HG02798 (cell line): ENCODE measurements around the gene ACOX3.
"Not testable (repeated sequence)": the region's sequence is repeated elsewhere in the genome, so short reads cannot be mapped to it uniquely, and the experiment has no call there.

Experiments used
- ATAC-seq: cut with Tn5 transposase; IDR thresholded peaks from one replicate; pipeline ENCODE4 v1.9.1; 2021; ENCODE audit warnings: mild to moderate bottlenecking; ENCODE audit not compliant: unreplicated experiment, poor library complexity

The ACOX3 gene

DNA sequence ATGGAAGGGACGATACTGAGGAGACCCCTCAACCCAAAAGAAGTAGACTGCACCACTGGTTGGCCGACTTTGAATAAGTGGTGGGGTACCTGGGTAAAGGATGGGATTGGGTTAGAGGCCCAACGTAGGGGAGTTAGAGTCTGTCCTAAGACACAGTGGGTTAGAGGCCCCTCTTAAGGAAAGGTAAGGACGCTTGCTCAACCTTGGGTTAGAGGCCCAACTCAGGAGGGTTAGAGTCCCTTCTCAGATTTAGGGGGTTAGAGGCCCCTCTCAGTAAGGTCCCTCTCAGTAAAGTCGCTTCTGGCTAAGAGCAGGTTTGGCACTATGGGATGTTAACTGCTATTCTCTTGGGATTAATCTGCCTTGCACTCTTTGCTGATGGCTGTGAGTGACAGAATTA lies 81.3 kb downstream of the ACOX3 start:
- no peak for ATAC-seq

DNA sequence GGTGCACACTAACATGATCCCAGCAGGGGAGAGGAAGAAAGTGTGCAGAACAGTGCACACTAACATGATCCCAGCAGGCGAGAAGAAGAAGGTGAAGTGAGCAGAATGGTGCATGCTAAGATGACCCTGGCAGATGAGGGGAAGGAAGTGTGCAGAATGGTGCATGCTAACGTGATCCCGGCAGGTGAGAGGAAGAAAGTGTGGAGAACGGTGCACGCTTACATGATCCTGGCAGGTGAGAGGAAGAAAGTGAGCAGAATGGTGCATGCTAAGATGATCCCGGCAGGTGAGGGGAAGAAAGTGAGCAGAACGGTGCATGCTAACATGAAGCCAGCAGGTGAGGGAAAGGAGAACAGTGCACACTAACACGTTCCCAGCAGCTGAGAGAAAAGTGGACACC lies 83.7 kb downstream of the ACOX3 start:
- no peak for ATAC-seq

DNA sequence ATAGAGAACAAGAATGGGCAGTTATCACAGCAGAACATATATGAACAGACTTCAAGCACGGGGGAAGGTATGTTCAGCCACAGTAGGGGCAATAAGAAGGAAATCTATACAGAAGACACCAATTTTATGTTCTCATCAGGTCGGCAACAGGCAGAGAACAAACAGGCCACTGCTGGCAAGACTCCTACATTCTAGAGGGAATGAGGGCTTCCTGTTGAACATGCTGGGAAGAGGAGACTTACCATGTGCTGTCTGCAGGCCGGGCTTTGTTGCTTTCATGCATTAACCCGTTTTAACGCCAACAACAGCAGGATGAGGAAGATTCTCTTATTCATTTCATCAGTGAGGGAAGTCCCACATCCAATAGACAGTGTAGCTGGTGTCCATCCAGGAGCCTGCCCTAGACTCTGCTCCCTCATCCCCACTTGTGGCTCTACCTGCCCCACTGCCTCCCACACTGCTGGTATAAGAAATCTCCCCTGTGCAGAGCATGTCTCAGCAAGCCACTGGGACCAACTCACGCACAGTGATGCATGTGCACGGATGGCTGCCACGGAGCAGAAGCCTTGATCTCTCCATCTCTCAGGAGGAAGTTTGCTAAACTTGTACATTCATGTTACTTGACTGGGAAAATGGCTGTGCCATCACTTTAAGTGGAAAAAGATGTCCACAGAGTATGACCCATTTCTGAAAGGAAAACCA lies 84.5 kb downstream of the ACOX3 start:
- ATAC-seq, result no peak

DNA sequence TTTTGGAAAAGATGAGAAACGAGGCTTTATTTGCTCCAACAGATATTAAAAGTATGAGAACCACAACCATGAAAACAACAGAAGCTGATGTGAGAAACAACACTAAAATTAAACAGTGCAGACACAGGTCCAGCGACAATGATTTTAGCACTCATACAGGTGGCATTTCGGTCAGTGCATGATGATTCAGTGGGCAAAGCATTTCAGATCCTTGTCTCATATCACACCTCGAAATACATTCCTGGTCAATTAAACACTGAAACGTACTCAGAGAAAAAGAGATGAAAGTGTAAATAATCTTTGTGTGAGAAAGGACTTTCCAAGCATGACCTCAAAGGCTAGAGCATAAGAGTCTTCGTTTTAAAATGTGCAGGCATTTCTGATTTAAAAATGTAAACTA lies 85.2 kb downstream of the ACOX3 start:
- ATAC-seq, result no peak

DNA sequence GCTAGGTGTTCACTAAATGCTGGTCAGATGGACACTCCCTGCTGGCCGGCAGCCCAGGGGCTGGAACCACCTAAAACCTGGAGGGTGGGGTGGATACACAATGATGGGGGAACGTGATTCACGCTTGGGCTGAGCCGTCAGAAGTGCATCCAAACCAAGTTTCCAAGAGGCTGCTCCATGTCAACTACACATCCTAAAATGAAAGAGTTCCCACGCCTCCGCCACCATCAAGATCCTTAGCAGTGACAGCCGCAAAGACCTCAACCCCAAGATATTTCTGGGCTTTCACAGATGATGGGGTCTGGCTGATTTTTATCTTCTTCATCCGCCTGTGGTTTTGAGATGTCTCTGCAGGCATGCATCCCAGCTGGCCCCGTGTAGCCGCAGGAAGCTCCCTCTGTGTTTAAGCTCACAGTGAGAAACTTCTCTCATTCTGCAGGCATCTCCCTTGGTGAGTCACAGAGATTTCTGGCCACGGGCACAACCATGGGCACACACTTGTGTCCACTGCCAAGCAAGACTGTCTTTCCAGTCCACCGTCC lies 86.5 kb downstream of the ACOX3 start:
- no peak for ATAC-seq

DNA sequence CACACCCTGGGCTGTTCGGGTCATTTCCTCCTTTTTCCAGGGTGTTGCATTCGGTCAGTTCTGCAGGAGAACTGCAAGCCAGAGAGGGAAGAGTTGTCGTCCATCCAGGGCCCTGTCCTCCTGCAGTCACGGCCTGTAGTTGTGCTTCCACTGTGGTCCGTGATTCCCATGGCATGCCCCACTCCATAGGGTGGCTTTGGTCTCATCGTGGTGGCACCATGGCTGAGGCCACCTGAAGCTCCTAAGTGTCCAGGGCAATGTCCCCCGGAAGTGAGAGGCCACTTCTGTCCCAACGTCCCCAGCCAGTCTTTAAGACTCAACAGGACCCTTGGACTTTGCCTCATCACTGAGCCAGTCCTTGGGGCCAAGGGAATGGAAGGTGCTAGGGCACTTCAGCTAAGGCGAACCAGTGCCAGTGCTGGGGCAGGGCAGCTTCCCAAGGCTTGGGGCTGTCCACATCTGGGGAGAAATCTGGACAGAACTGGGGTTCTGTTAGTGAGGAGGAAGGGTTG lies 87.3 kb downstream of the ACOX3 start:
- ATAC-seq, result no peak

DNA sequence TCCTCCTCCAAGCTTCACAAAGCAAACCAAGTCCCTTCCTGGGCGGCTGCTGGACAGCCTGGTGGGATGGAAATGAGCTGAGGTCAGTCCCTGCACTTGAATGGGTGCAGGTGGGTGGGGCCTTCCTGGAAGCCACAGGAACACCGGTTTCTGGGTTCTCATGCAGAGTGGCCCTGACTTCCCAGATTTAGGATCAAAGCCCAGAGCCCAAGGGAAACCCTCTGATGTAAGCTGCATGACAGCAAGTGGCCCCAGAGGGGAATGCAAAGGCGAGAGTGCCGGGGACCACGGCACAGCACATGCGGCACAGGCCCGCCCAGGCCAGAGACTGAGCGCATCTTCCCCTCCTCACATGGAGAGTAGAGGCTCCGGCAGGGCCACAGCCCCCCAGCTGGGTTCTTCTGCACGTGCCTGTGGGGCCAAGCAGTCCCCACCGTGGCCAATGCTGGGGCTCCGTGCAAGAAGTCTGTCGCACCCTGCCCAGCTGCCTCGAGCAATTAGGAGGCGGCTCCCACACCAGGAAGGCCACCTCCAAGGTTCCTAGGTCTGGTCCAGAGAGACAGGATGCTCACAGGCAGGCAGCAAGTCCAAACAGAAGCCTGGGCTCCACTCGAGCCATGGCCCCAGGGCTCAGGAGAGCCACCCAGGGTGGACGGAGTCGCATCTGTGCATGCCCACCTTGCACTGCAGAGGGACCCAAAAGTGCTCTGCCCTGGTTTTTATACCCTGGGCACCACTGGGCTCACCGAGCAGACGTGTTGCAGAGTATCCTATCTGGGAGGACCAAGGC lies 88.0 kb downstream of the ACOX3 start:
- no peak for ATAC-seq

DNA sequence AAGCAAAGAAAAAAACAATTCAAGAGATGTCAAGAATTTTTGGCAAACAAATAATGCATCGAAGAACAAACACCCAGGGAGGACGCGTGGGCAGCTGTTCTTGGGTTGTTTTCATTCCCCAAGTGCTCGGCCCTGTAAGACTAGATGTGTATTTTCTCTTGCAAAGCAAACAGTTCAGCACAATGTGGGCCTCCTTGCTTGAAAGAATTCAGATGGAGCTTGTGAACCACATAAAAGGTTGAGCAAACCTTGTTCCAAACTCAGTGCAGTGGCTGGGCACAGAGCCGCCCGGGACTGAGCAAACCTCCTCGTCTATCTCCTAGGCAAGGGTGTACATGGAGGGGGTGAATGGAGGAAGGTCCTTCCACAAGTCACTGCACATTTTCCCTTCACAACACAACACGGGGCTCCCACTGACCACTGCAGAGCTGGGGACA lies 88.6 kb downstream of the ACOX3 start:
- ATAC-seq, result no peak

DNA sequence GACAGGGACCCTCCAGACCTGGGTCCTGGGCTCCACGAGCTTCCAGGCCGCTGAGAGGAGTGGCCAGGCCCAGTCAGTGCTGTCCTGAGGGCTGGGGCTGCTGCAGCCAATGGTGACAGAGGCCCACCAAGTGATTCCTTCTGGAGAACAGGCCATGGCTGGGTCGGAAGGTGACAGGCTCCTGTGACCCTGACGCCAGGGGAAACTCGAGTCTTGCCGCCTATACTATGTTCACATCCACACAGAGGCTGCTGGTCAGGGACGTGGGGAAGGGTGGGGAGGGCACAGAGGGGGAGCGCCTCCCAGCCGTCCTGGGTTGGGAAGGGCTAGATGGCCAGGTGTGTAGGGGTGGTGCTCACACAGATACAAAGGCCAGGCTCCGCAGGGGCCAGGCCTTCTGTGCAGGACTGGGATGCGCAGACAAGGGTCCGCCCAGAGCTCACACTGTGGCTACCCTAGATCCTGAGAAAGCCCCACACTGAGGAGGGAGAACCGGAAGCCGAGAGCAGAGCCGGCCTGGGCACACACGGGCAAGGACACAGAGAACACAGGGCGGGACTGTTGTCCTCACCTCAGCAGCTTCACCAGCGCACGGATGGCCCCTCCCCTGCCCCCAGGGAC lies 89.6 kb downstream of the ACOX3 start:
- no peak for ATAC-seq

DNA sequence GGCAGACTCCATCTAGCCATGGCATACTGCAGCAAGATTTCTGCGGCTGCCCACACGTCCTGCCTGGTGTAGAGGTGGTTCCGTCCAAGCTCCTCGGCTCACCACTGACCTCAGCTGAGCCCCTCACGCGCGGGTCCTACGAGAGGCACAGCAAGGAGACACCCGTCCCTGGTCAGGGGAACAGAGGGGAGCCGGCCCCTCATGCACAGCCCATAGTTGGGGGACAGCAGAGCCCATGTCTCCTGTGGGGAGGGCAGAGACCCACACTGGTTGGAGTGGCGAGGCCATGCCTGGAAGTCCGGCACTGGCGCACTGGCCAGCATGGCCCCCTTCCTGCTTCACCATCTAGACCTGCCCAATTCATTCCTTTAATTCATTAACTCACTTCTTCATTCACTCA lies 90.2 kb downstream of the ACOX3 start:
- ATAC-seq, result no peak

DNA sequence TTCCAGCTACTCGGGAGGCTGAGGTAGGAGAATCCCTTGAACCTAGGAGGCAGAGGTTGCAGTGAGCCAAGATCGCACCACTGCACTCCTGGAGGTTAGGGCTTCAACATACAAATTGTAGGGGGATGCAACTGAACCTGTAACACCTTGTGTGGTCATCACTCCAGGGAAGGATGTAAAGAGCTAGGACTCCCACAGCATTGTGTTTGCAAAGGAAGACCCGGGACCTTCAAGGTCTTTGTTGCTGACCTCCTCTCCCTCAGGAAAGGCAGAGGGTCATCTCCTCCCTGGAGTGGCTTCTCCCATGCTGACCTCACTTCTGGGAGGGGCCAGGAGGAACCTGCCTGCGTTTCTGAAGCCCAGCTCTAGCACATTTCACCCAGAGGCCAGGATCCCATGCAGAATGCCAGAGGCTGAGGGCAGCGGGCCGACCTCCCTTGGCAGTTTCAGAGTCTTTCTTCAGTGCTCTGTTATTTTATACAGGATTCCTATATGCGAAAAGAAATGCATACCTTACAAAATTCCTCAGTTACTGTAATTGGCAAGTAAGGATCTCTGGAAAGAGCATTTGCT lies 90.8 kb downstream of the ACOX3 start:
- no peak for ATAC-seq

DNA sequence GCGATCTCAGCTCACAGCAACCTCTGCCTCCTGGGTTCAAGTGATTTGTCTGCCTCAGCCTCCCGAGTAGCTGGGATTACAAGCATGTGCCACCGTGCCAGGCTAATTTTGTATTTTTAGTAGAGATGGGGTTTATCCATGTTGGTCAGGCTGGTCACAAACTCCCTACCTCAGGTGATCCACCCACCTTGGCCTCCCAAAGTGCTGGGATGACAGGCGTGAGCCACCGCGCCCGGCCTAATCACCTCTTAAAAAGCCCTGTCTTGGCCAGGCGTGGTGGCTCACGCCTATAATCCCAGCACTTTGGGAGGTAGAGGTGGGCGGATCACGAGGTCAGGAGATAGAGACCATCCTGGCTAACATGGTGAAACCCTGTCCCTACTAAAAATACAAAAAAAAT lies 91.3 kb downstream of the ACOX3 start:
- ATAC-seq, result not testable (repeated sequence)

DNA sequence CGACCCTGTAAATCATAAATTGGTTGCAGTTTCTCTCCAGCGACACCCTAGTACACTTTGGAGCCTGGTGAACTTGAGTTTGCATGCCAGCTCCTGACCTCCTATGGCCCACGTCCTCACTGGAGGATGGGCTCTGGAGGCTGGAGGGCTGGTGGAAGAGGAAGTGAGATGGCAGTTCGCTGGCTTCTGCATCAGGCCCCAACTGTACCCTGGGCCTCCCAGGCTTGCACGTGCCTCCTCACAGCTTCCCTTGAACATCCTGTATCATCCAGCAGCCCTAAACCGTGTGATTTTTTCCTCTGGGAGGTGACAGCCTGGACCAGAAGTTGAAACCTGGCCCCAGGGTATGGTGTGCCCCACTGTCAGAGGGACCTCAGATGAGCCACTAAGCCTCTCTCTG lies 92.5 kb downstream of the ACOX3 start:
- ATAC-seq, result no peak

DNA sequence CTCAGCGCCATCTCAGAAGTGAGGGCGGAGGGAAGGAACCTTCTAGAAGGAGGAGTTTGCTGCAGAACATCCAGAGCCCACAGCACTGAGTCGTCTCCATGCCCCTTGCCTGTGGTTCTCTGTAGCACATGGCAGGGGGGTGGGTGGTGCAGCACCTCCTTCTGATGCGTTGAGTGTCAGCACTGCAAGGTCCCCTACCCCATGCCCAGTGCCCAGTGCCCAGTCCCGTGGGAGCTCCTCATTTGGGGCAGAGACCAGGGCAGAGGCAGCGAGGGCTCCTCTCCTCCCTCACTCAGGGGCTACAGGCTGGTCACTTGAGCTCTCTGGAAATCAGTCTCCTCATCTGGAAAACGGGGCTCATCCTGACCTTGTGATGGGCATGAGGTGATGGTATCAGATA lies 92.9 kb downstream of the ACOX3 start:
- no peak for ATAC-seq

DNA sequence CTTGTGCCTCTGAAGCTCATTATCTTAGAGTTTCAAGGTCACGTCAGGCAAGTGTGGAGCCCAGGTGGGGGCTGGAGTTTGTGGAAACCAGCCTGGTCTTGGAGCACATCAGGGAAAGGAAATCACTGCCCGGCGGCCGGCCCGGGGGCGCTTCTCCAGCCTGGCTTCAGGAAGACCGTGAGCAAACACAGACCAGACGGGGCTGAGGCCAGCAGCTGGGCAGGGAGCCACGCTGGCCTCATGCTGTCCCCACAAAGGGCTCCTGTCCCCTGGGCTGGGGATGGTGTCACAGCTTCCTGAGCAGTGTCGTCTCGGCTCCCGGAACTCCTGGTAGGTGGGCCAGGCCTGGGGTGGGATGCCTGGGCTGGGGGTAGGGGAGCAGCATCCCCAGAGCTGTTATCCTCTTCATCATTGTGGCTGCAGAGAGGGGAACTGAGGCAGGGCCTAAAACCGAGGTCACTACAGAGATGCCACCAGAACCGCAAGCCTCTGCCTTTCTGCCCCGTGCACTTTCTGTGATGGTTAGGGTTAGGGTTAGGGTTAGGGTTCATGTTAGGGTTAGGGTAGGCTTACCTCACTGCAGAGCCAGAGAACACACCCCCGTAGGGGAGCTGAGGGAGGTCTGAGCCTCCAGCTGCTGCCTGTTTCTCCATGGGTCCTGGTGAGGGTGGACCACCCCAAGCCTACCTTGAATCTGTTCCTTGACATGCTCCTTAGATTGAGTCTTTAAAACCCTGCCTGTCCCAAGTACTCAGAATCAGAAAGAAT lies 93.5 kb downstream of the ACOX3 start:
- no peak for ATAC-seq

DNA sequence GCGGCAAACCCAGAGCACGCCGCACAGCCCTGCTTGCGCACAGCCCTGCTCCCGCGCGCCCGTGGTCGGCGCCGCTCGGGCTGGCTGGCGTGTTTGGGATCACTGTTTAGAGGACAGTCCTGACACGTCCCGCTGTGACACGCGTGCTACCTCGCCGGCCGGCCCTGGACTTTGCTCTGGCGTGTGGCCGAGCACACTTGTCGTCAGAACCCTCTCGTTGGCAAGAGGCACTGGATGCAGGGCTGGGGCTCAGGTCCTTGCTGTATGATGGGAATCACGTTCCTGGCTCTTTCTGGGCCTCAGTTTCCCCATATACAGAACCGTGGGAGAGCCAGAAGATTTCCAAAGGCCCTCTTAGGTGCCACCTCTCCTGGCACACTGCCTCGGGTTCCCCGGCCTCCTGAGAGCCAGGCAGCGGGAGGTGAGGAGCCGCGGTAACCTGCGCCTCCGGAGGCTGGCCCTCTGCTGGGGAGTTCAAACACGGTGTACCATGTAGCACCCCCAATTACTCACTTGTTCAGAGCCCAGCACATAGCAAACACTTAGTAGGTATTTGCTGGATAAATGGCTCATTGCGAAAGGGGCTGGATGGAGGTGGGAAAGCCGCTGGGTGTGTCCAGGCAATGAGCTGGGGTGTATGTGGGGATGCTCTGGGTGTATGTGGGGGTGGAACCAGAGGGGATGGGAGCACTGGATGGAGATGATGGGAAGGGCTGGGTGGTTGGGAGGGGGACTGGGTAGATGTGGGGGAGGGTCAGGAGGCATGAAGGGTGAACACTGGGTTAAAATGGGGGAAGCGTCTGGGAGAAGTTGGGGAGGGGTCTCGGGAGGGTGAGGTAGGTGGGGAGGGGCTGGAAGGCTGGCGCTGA lies 94.3 kb downstream of the ACOX3 start:
- ATAC-seq, result no peak

DNA sequence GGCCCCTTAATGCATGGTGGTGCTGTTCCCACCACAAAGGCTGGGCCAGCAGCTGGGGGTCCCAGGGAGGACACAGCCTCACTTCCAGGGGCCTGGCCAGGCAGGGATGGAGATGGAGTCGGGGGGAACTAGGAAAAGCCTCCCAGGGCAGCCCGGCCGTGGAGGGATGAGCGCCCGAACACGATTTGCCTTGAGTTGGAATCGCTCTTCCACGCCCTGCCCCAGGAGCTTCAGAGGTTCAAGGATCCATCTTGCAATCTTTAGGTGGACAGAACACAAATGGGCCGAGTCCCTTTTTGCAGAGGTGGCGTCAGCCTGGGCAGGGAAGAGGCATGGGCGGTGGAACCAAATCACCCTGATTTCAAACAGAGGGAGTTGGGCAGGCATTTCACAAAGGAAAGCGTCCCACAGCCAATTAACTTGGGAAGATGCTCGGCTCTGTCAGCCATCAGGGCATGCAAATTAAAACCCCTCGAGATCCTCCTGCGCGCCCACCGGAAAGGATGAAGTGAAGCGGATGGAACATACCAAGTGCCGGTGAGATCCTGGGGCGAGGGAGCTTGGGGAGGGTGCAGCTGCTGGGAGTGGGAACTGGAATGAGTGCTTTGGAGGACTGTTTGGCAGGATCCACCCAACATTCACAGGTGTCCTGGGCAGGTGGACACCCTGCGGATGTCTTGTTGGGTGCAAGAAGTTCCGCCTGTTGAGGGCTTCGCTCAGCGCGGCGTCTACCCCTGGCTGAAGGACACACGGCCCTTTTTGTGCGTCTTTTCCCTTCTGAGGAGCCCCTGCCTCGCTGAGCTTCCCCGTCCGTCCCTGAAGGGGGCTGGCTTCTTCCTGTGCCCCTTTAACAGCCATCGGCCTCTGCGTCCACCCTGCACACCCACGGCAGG lies 95.2 kb downstream of the ACOX3 start:
- ATAC-seq, result no peak

DNA sequence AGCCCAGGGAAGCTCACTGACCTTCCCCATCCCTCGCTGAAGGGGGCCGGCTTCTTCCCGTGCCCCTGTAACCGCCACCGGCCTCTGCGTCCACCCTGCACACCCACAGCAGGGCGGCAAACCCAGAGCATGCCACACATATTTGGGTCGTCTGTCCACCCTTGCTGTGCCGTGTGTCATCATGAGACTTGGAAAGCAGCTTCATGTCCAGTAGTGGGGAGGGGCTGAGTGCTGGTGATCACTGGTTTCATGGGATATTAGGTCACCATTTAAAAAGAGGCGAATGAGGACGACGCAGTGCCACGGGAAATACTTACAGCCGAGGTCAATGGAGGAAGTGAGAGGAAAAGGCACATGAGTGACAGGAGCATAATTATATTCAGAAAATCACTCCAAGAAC lies 96.1 kb downstream of the ACOX3 start:
- ATAC-seq, result no peak
